Esophagus muscularis mucosa (tissue), 4 donors: Measurements from ENCODE around the gene NRXN3. TPM values are rescaled to one million over a fixed set of nuclear protein-coding genes. Genes with fewer than 3 reads are reported as not detected.

Experiments used
- DNase-seq: peaks from one replicate; pipeline ENCODE4 v3.0.0-alpha.2; 2017; ENCODE audit errors: extremely low spot score
- H3K27ac ChIP-seq, 4 donors: fragments of 200-600 bp; sonication (generic); replicated peaks in 1 of 4; 1 replicate in 3 of 4; 2 replicates in 1 of 4; pipeline ENCODE4 v1.5.1; 2016 to 2019; ENCODE audit warnings: mild to moderate bottlenecking in 1 of 4
- H3K27me3 ChIP-seq, 4 donors: fragments of 200-600 bp; sonication (generic); one replicate each; pipeline versions ENCODE4 v1.5.1 to v1.6.0; 2016 to 2019
- H3K36me3 ChIP-seq, 4 donors: fragments of 200-600 bp; sonication (generic); one replicate each; pipeline ENCODE4 v1.5.1; 2016 to 2019
- H3K4me1 ChIP-seq, 4 donors: fragments of 200-600 bp; sonication (generic); one replicate each; pipeline ENCODE4 v1.5.1; 2016 to 2019
- H3K4me3 ChIP-seq, 4 donors: fragments of 200-600 bp; sonication (generic); 1 replicate in 2 of 4; 2 replicates in 2 of 4; pipeline ENCODE4 v1.5.1; 2016 to 2019; ENCODE audit warnings: mild to moderate bottlenecking in 4 of 4, moderate library complexity in 1 of 4
- H3K9me3 ChIP-seq, 4 donors: fragments of 200-600 bp; sonication (generic); 1 replicate in 3 of 4; 2 replicates in 1 of 4; pipeline ENCODE4 v1.5.1; 2016 to 2019
- EP300 ChIP-seq: sonication (generic); formaldehyde crosslinking; IDR thresholded peaks from one replicate; pipeline ENCODE4 v1.6.1; 2017; ENCODE audit warnings: antibody characterized with exemption
- POLR2A ChIP-seq: fragments of 450-650 bp; IDR thresholded peaks from one replicate; pipeline ENCODE4 v1.6.1; 2017; ENCODE audit warnings: antibody characterized with exemption, moderate library complexity, mild to moderate bottlenecking, low read depth
- POLR2AphosphoS5 ChIP-seq, 2 donors: sonication (generic); formaldehyde crosslinking; IDR thresholded peaks; one replicate each; pipeline ENCODE4 v1.6.1; 2017; ENCODE audit warnings: antibody characterized with exemption in 2 of 2
- WGBS: methylation state at CpG from one replicate; pipeline ENCODE4 v1.1.5; 2018; 5-methylcytosine and 5-hydroxymethylcytosine counted together
- intact Hi-C: fragments of 100-400 bp; cut with DNase I; formaldehyde crosslinking; loops from one replicate; pipeline ENCODE4 v1.15.1; 2023
- total RNA-seq, 4 donors: library from RNA; depleted of rRNA; stranded (reverse); fragments of >200 nt; gene quantifications; one replicate each; pipeline versions ENCODE4 v1.1.0 to v1.2.1, GENCODE V29; 2016
- TF ChIP-seq, protein P1 (sequence below), 3 experiments: fragments of 200-600 bp in 2 of 3; fragments of 450-650 bp in 1 of 3; sonication (generic) in 2 of 3; IDR thresholded peaks; one replicate each; pipeline ENCODE4 v1.5.1; 2017 to 2019; ENCODE audit warnings: antibody characterized with exemption in 3 of 3, mild to moderate bottlenecking in 2 of 3, moderate library complexity in 1 of 3

Gene NRXN3
- total RNA-seq, 4 donors from 2014 or later, result 71.1 to 159 (median 122) TPM

- intact Hi-C loops, result no loop called here
- no peaks in the 10 kb centered on the region for H3K36me3 ChIP-seq
- TF ChIP-seq, protein P1, sequence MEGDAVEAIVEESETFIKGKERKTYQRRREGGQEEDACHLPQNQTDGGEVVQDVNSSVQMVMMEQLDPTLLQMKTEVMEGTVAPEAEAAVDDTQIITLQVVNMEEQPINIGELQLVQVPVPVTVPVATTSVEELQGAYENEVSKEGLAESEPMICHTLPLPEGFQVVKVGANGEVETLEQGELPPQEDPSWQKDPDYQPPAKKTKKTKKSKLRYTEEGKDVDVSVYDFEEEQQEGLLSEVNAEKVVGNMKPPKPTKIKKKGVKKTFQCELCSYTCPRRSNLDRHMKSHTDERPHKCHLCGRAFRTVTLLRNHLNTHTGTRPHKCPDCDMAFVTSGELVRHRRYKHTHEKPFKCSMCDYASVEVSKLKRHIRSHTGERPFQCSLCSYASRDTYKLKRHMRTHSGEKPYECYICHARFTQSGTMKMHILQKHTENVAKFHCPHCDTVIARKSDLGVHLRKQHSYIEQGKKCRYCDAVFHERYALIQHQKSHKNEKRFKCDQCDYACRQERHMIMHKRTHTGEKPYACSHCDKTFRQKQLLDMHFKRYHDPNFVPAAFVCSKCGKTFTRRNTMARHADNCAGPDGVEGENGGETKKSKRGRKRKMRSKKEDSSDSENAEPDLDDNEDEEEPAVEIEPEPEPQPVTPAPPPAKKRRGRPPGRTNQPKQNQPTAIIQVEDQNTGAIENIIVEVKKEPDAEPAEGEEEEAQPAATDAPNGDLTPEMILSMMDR (IDR thresholded peaks at IDR 0.05), result no peak
- TF ChIP-seq EP300, result no peak
- no peak for TF ChIP-seq POLR2AphosphoS5 (IDR thresholded peaks at IDR 0.05)
- no peak for TF ChIP-seq POLR2A
- no peaks in the 10 kb centered on the region for H3K27me3 ChIP-seq
- peaks cover 0 to 14% (median 8%) of the 10 kb centered on the region in 4 donors for H3K4me1 ChIP-seq
- WGBS, result 80% methylated on average over 2 of the region's 2 CpGs
- no peaks in the 10 kb centered on the region for H3K9me3 ChIP-seq
- no peak overlapping the region for H3K27ac ChIP-seq
- no peak overlapping the region for H3K4me3 ChIP-seq
- DNase-seq, result no peak
Observed at GRCh38 chr14:79009286-79009685, 839.1 kb downstream of the NRXN3 start.

DNA sequence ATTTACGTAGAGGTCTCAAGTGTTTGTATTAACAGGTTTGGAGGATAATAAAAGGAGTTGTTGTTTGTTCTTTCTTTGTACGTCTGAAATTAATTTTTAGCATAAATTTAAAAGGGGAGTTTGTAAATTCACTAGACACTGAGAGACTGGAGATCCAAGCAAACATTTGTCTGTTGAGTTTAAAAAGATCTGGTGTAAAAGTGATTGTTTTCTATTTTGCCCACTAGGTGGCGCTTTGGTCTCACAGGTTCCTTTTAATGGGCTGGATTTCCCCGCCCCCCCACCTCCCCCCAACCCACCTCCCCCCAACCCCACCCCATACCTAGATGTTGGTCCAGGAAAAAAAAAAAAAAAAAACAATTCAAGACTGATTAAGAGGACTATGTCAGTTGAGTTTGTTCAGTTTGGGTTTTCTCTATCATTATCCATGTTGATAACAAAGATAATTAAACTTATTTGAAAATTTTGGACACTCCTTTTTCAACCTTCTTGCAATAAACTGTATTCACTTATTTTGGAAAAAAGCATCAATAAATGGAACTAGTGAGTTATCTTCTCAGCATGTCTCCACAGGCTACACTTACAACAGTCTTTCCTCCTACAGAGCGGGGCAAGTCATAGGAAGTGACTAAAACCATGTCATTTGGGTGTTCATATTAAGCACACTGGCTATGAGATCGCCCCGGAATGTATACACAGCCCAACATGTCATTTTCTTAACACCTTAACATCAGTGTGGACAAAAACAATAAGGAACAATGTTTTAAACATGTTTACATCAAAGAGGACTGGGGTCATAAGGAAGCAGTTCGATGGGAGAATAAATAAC, 841.1 kb downstream of the NRXN3 start:
- Histone ChIP-seq H3K27me3 (no peaks in the 10 kb centered on the region), H3K4me1 (peaks cover 0 to 17% (median 11%) of the 10 kb centered on the region in 4 donors), H3K9me3 (no peaks in the 10 kb centered on the region), H3K4me3 (no peak overlapping the region), H3K36me3 (no peaks in the 10 kb centered on the region), H3K27ac (no peak overlapping the region)
- TF ChIP-seq POLR2AphosphoS5 (IDR thresholded peaks at IDR 0.05), result no peak
- TF ChIP-seq, protein P1 (IDR thresholded peaks at IDR 0.05), result peak in 2 of 3 experiments; percentile 57 to 59
- intact Hi-C loops, result loop anchor here (5.0 kb wide), 1 partner anchor 271 kb away; no protein-coding TSS in a partner anchor
- WGBS, result 46% methylated on average over 8 of the region's 8 CpGs
- DNase-seq, result no peak

DNA sequence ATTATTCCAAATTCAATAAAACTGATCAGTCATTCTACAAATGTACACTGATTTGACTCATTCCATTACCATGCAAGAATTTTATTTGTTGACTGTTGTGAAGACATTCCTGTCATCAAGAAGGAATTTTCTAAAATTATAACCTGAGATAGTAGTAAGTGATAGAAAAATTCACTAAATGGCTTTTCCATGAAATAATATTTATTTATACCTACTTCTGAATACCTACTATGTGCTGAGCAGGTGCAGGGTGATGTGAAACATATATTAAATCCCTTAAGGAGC, 841.7 kb downstream of the NRXN3 start:
- no peak for DNase-seq
- intact Hi-C loops, result loop anchor here (5.0 kb wide), 1 partner anchor 270 kb away; no protein-coding TSS in a partner anchor
- TF ChIP-seq POLR2AphosphoS5 (IDR thresholded peaks at IDR 0.05), result no peak
- TF ChIP-seq POLR2A, result no peak
- TF ChIP-seq, protein P1 (IDR thresholded peaks at IDR 0.05), result no peak
- TF ChIP-seq EP300, result no peak
- H3K27me3 ChIP-seq, result no peaks in the 10 kb centered on the region
- no peak overlapping the region for H3K27ac ChIP-seq
- H3K36me3 ChIP-seq, result no peaks in the 10 kb centered on the region
- no peaks in the 10 kb centered on the region for H3K9me3 ChIP-seq
- H3K4me1 ChIP-seq, result peaks cover 0 to 22% (median 15%) of the 10 kb centered on the region in 4 donors
- H3K4me3 ChIP-seq, result no peak overlapping the region

- intact Hi-C loops, result no loop called here
- Histone ChIP-seq H3K27me3 (no peaks in the 10 kb centered on the region), H3K4me3 (no peak overlapping the region), H3K27ac (no peak overlapping the region), H3K9me3 (no peaks in the 10 kb centered on the region), H3K4me1 (peaks cover 0 to 20% (median 8%) of the 10 kb centered on the region in 4 donors), H3K36me3 (no peaks in the 10 kb centered on the region)
- no peak for DNase-seq
- 74% methylated on average over 7 of the region's 7 CpGs for whole genome bisulfite sequencing
- TF ChIP-seq, protein P1 (IDR thresholded peaks at IDR 0.05), result no peak
- TF ChIP-seq POLR2A, result no peak
- no peak for TF ChIP-seq EP300
- TF ChIP-seq POLR2AphosphoS5 (IDR thresholded peaks at IDR 0.05), result no peak
Observed at GRCh38 chr14:79016828-79017505, 846.8 kb downstream of the NRXN3 start.
